CD8-positive, alpha-beta memory T cell (primary cell): ENCODE data around the gene HNRNPAB. TPM values are rescaled to one million over a fixed set of nuclear protein-coding genes. Genes with fewer than 3 reads are reported as not detected.

Source experiments
- CTCF ChIA-PET: fragments of 350-600 bp; sonication (Branson Sonifier 250); formaldehyde crosslinking; loops from one replicate; lab custom pipeline; 2021; ENCODE audit warnings: antibody characterized with exemption; lab: Charles Lee
- POLR2A ChIA-PET: fragments of 350-600 bp; sonication (Branson Sonifier 250); formaldehyde crosslinking; loops from one replicate; lab custom pipeline; 2021; ENCODE audit warnings: antibody characterized with exemption; lab: Charles Lee
- DNase-seq, 5 donors: peaks; one replicate each; pipeline versions ENCODE4 v3.0.0 to v3.0.0-alpha.2; 2020 to 2022; ENCODE audit warnings: mixed read lengths in 1 of 5
- H3K27ac ChIP-seq: one replicate; pipeline ENCODE4 v1.7.0; 2013; ENCODE audit warnings: low read depth, mild to moderate bottlenecking, low read length, moderate library complexity
- H3K27me3 ChIP-seq: 2 replicates; pipeline ENCODE4 v1.7.0; 2013; ENCODE audit warnings: low read length, mild to moderate bottlenecking; ENCODE audit not compliant: insufficient read depth, poor library complexity, severe bottlenecking
- H3K36me3 ChIP-seq: 2 replicates; pipeline ENCODE4 v1.7.0; 2013; ENCODE audit warnings: mild to moderate bottlenecking, low read length, moderate library complexity; ENCODE audit not compliant: insufficient read depth
- H3K4me1 ChIP-seq: 2 replicates; pipeline ENCODE4 v1.7.0; 2013; ENCODE audit warnings: mild to moderate bottlenecking, low read length, moderate library complexity; ENCODE audit not compliant: insufficient read depth
- H3K4me3 ChIP-seq: 2 replicates; pipeline ENCODE4 v1.7.0; 2013; ENCODE audit warnings: mild to moderate bottlenecking, low read length
- H3K9me3 ChIP-seq: 2 replicates; pipeline ENCODE4 v1.7.0; 2013; ENCODE audit warnings: mild to moderate bottlenecking, low read length
- H3K27ac Mint-ChIP-seq, 8 donors: one replicate each; pipeline ENCODE4 v1.8.0; 2020 to 2021; ENCODE audit warnings: mixed read lengths in 8 of 8, mild to moderate bottlenecking in 6 of 8, inconsistent platforms in 3 of 8, moderate library complexity in 3 of 8
- H3K27me3 Mint-ChIP-seq, 2 donors: one replicate each; pipeline ENCODE4 v1.8.0; 2020 to 2021; ENCODE audit warnings: mixed read lengths in 2 of 2, mild to moderate bottlenecking in 1 of 2, moderate library complexity in 1 of 2
- H3K36me3 Mint-ChIP-seq, 3 donors: one replicate each; pipeline ENCODE4 v1.8.0; 2020 to 2021; ENCODE audit warnings: mixed read lengths in 3 of 3, inconsistent platforms in 1 of 3, mild to moderate bottlenecking in 1 of 3
- H3K4me1 Mint-ChIP-seq, 3 donors: one replicate each; pipeline ENCODE4 v1.8.0; 2020 to 2021; ENCODE audit warnings: mixed read lengths in 3 of 3, inconsistent platforms in 1 of 3, mild to moderate bottlenecking in 1 of 3
- H3K4me3 Mint-ChIP-seq, 7 donors: one replicate each; pipeline ENCODE4 v1.8.0; 2020 to 2021; ENCODE audit warnings: mixed read lengths in 7 of 7, mild to moderate bottlenecking in 6 of 7, moderate library complexity in 4 of 7, inconsistent platforms in 2 of 7
- H3K9me3 Mint-ChIP-seq, 5 donors: one replicate each; pipeline ENCODE4 v1.8.0; 2020 to 2022; ENCODE audit warnings: mixed read lengths in 5 of 5, mild to moderate bottlenecking in 3 of 5, moderate library complexity in 2 of 5, inconsistent platforms in 1 of 5
- polyA plus RNA-seq: library from polyadenylated mRNA; unstranded; fragments of 300-500 nt; fragmentation: Illumina TruSeq; gene quantifications from one replicate; pipeline ENCODE4 v1.2.3, GENCODE V29; 2021
- total RNA-seq, 2 experiments: library from RNA; stranded (reverse); gene quantifications; one replicate each; pipeline ENCODE4 v1.2.3, GENCODE V29; 2021

Gene HNRNPAB
- total and polyA plus RNA-seq, 3 experiments from 2014 or later: 80.5 to 673 (median 672) TPM

DNA sequence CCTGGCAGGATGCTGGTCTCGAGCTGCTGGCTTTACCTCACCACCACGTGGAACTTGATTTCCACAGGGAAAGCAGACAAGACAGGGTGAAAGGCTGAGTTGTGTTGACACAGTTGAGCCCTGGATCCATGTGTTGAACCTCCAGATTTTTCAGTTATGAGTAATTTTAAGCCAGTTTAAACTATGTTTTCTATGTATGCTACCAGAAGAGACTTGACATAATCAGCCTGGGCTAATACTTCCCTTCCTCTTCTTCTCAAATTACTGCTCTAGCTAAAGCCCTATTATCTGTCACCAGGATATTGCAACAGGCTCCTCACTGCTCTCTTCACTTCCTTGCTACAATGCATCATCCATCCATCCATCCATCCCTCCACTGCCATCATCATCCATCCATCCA is 40.2 kb downstream of the HNRNPAB start:
- Histone ChIP-seq H3K27me3 (no peaks in the 10 kb centered on the region), H3K4me3 (no peak overlapping the region), H3K27ac (no peak overlapping the region), H3K9me3 (no peaks in the 10 kb centered on the region), H3K4me1 (peaks cover 32% of the 10 kb centered on the region), H3K36me3 (no peaks in the 10 kb centered on the region)
- Mint-ChIP-seq H3K9me3 (peaks cover 0 to 2% (median 0%) of the 10 kb centered on the region in 5 donors), H3K4me3 (no peak overlapping the region), H3K4me1 (peaks cover 28 to 58% (median 39%) of the 10 kb centered on the region in 3 donors), H3K27ac (peak overlapping the region in 1 of 8 donors; percentile 46), H3K36me3 (no peaks in the 10 kb centered on the region), H3K27me3 (peaks cover 0 to 3% of the 10 kb centered on the region in 2 donors)
- ChIA-PET CTCF (interaction anchor here (1.5 kb wide), 1 partner anchor 13 kb away, joined by 6 read pairs; no protein-coding TSS in a partner anchor), POLR2A (no interaction called here)
- DNase-seq: no peak

DNA sequence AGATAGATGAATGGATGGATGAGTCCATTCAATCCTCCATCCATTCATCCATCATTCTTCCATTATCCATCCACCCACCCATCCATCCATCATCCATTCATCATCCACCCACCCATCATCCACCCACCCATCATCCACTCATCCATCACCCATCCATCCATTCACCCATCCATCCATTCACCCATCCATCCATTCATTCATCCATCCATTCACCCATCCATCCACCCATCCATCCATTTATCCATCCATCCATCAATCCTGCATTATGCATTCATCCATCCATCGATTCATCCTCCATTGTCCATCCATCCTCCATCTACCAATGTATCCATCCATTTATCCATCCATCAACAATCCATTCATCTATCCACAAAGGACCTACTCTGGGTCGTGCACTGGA is 41.1 kb downstream of the HNRNPAB start:
- H3K36me3 Mint-ChIP-seq: no peaks in the 10 kb centered on the region
- H3K27me3 Mint-ChIP-seq: peaks cover 0 to 4% of the 10 kb centered on the region in 2 donors
- H3K9me3 Mint-ChIP-seq: peaks cover 0 to 3% (median 0%) of the 10 kb centered on the region in 5 donors
- H3K4me3 Mint-ChIP-seq: no peak overlapping the region
- no peak overlapping the region for H3K4me3 ChIP-seq
- H3K9me3 ChIP-seq: no peaks in the 10 kb centered on the region
- H3K27ac Mint-ChIP-seq: no peak overlapping the region
- no peaks in the 10 kb centered on the region for H3K36me3 ChIP-seq
- peaks cover 32% of the 10 kb centered on the region for H3K4me1 ChIP-seq
- no peak for DNase-seq
- CTCF ChIA-PET: no interaction called here
- peaks cover 30 to 58% (median 42%) of the 10 kb centered on the region in 3 donors for H3K4me1 Mint-ChIP-seq
- H3K27ac ChIP-seq: no peak overlapping the region
- POLR2A ChIA-PET: no interaction called here
- H3K27me3 ChIP-seq: no peaks in the 10 kb centered on the region

DNA sequence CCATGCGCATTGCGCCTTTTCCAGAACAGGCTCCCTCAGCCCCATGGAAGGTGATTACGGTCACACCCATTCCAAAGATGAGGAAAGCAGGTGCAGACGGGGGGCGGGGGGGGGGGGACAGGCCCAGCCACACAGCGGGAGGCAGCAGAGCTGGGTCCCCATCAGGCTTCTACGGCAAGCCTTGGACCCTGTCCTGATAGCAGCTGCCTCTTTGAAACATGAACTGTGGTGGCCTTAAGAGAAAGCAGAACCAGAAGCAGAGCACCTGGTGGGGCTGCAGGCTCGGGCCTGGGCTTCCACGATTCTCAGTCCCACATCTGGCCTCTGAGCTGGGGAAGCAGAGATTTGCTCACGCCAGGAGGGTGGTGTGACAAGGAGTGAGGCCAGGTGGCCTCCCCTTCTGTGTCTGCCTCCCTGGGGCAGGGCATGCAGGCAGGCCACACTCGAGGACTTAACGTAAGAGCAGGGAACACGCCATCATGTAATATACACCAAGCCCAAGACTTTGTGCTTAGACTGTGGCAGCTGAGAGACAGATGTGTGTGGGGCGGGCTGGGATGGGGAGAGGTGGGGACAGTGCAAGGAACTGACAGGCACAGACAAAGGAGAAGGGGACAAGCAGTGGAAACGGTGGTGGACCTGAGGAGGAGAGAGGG is 42.4 kb downstream of the HNRNPAB start:
- Histone ChIP-seq H3K4me3 (no peak overlapping the region), H3K4me1 (peaks cover 23% of the 10 kb centered on the region), H3K36me3 (no peaks in the 10 kb centered on the region), H3K27me3 (no peaks in the 10 kb centered on the region), H3K9me3 (no peaks in the 10 kb centered on the region), H3K27ac (no peak overlapping the region)
- Mint-ChIP-seq H3K4me3 (peak overlapping the region in 1 of 7 donors; percentile 69), H3K27ac (peak overlapping the region in 3 of 8 donors; percentile 23 to 86 (median 72)), H3K9me3 (peaks cover 0 to 3% (median 0%) of the 10 kb centered on the region in 5 donors), H3K27me3 (peaks cover 0 to 4% of the 10 kb centered on the region in 2 donors), H3K36me3 (no peaks in the 10 kb centered on the region), H3K4me1 (peaks cover 22 to 49% (median 38%) of the 10 kb centered on the region in 3 donors)
- ChIA-PET CTCF (no interaction called here), POLR2A (no interaction called here)
- DNase-seq: no peak

DNA sequence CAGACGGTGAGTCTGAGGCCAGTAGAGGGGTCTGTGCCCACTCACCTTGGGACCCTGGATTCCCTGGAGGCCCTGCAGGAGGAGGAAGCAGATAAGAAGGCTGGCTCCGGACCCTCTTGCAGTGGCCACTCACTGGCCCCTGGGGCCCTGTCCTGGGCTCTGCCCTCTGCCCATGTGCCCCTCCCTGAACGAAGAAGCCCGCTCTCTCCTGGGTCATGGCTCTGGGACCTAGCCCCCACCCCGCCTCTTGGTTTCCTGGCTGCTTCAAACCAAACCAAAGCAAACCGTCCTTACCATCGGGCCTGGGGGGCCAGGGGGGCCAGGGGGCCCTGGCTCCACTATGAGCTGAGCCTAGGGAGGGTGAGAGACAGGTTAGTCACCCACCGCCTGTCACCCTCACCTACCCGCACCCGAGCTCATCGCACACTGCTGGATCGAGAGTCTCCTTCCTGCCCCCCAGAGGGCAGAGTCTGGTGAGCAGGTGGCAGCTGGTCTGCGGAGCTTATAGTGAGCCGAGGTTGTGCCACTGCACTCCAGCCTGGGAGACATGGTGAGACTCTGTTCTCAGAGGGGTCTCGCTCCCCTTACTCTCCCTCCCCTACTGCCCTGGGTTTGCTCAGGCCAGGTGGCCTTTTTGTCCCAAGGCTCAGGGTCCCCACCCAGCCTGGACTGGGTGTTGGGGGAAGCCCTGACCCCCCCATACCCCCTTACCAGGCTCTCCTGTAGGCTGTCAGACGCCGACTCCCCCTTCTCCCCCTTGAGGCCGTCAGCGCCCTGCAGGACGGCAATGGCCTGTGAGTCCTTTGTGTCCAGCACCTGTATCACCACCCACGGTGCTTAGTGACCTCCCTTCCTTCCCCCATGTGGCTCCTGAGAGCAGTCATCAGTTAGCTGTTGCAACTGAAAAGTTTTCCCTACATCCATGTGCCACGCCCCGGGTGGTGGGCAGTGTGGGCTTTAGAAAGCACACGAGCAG is 43.4 kb downstream of the HNRNPAB start:
- Histone ChIP-seq H3K4me3 (no peak overlapping the region), H3K4me1 (peaks cover 23% of the 10 kb centered on the region), H3K27me3 (no peaks in the 10 kb centered on the region), H3K36me3 (no peaks in the 10 kb centered on the region), H3K9me3 (no peaks in the 10 kb centered on the region), H3K27ac (no peak overlapping the region)
- POLR2A ChIA-PET: interaction anchor here (0.6 kb wide), 1 partner anchor 108 kb away, joined by 3 read pairs; no protein-coding TSS in a partner anchor
- CTCF ChIA-PET: interaction anchor here (1.6 to 2.4 kb wide), 2 partner anchors 7 to 13 kb away, joined by 5 to 13 read pairs; no protein-coding TSS in a partner anchor
- H3K27me3 Mint-ChIP-seq: peaks cover 0 to 4% of the 10 kb centered on the region in 2 donors
- H3K9me3 Mint-ChIP-seq: peaks cover 0 to 3% (median 0%) of the 10 kb centered on the region in 5 donors
- H3K27ac Mint-ChIP-seq: peak overlapping the region in 4 of 8 donors; percentile 19 to 92 (median 58)
- DNase-seq: peak in 3 of 5 donors; percentile 26 to 62 (median 28)
- H3K4me1 Mint-ChIP-seq: peaks cover 22 to 41% (median 34%) of the 10 kb centered on the region in 3 donors
- H3K4me3 Mint-ChIP-seq: no peak overlapping the region
- H3K36me3 Mint-ChIP-seq: no peaks in the 10 kb centered on the region

- no peak for DNase-seq
- no peak overlapping the region for H3K4me3 ChIP-seq
- H3K4me3 Mint-ChIP-seq: peak overlapping the region in 4 of 7 donors; percentile 66 to 84 (median 79)
- peak overlapping the region in 6 of 8 donors; percentile 86 to 94 (median 92) for H3K27ac Mint-ChIP-seq
- peaks cover 0 to 4% of the 10 kb centered on the region in 2 donors for H3K27me3 Mint-ChIP-seq
- CTCF ChIA-PET: interaction anchor here (0.6 to 2.4 kb wide), 4 partner anchors 8 to 434 kb away, joined by 3 to 13 read pairs (median 4); no protein-coding TSS in a partner anchor
- H3K36me3 ChIP-seq: no peaks in the 10 kb centered on the region
- peaks cover 0 to 3% (median 0%) of the 10 kb centered on the region in 5 donors for H3K9me3 Mint-ChIP-seq
- POLR2A ChIA-PET: interaction anchor here (0.6 kb wide), 1 partner anchor 158 kb away, joined by 4 read pairs; no protein-coding TSS in a partner anchor
- H3K36me3 Mint-ChIP-seq: no peaks in the 10 kb centered on the region
- peaks cover 23% of the 10 kb centered on the region for H3K4me1 ChIP-seq
- H3K4me1 Mint-ChIP-seq: peaks cover 22 to 41% (median 36%) of the 10 kb centered on the region in 3 donors
- no peaks in the 10 kb centered on the region for H3K27me3 ChIP-seq
- no peak overlapping the region for H3K27ac ChIP-seq
- H3K9me3 ChIP-seq: no peaks in the 10 kb centered on the region
These were observed 44.4 kb downstream of the HNRNPAB start for GRCh38 chr5:178248750-178249149.

GRCh38 chr5:178249191-178249989 is 45.1 kb downstream of the HNRNPAB start:
- Histone ChIP-seq H3K4me1 (peaks cover 23% of the 10 kb centered on the region), H3K36me3 (no peaks in the 10 kb centered on the region), H3K27ac (no peak overlapping the region), H3K27me3 (no peaks in the 10 kb centered on the region), H3K4me3 (no peak overlapping the region), H3K9me3 (no peaks in the 10 kb centered on the region)
- Mint-ChIP-seq H3K9me3 (peaks cover 0 to 3% (median 0%) of the 10 kb centered on the region in 5 donors), H3K4me3 (peak overlapping the region; percentile 66 to 84 (median 79)), H3K36me3 (no peaks in the 10 kb centered on the region), H3K27ac (peak overlapping the region in 7 of 8 donors; percentile 85 to 94 (median 91)), H3K27me3 (peaks cover 0 to 4% of the 10 kb centered on the region in 2 donors), H3K4me1 (peaks cover 22 to 38% (median 36%) of the 10 kb centered on the region in 3 donors)
- CTCF ChIA-PET: interaction anchor here (0.6 to 2.4 kb wide), 4 partner anchors 9 to 434 kb away, joined by 3 to 13 read pairs (median 4); no protein-coding TSS in a partner anchor
- POLR2A ChIA-PET: interaction anchor here (0.6 kb wide), 1 partner anchor 158 kb away, joined by 4 read pairs; no protein-coding TSS in a partner anchor
- peak in 4 of 5 donors; percentile 35 to 80 (median 54) for DNase-seq

GRCh38 chr5:178250263-178250662 is 45.9 kb downstream of the HNRNPAB start:
- H3K9me3 ChIP-seq: no peaks in the 10 kb centered on the region
- POLR2A ChIA-PET: no interaction called here
- peaks cover 23% of the 10 kb centered on the region for H3K4me1 ChIP-seq
- CTCF ChIA-PET: interaction anchor here (0.6 kb wide), 1 partner anchor 14 kb away, joined by 3 read pairs; no protein-coding TSS in a partner anchor
- Mint-ChIP-seq H3K27ac (peak overlapping the region in 5 of 8 donors; percentile 22 to 92 (median 46)), H3K4me3 (peak overlapping the region in 1 of 7 donors; percentile 19), H3K4me1 (peaks cover 22 to 36% (median 36%) of the 10 kb centered on the region in 3 donors), H3K27me3 (peaks cover 0 to 4% of the 10 kb centered on the region in 2 donors), H3K9me3 (peaks cover 0 to 3% (median 0%) of the 10 kb centered on the region in 5 donors), H3K36me3 (no peaks in the 10 kb centered on the region)
- H3K4me3 ChIP-seq: no peak overlapping the region
- no peaks in the 10 kb centered on the region for H3K27me3 ChIP-seq
- H3K27ac ChIP-seq: no peak overlapping the region
- no peak for DNase-seq
- H3K36me3 ChIP-seq: no peaks in the 10 kb centered on the region
